H1 (cell line): Measurements from ENCODE around the gene DERL3. TPM values are rescaled to one million over a fixed set of nuclear protein-coding genes. Genes with fewer than 3 reads are reported as not detected.

ENCODE experiments used
- CBX8 ChIP-seq: fragments of 300-800, 300-1000 bp; sonication (generic); IDR thresholded peaks from 2 replicates; pipeline ENCODE4 v1.7.1; 2016; ENCODE audit warnings: low read depth, low read length, borderline replicate concordance
- POU5F1 ChIP-seq: IDR thresholded peaks from 2 replicates; pipeline ENCODE4 v1.6.1; 2011; ENCODE audit warnings: low read depth, mild to moderate bottlenecking, low read length, moderate library complexity
- RAD21 ChIP-seq, 2 experiments: IDR thresholded peaks in 1 of 2; conservative IDR thresholded peaks in 1 of 2; 2 replicates each; pipeline ENCODE4 v1.6.1; 2011; ENCODE audit warnings: low read depth in 2 of 2, low read length in 2 of 2, improper control_type of control experiment in 1 of 2, inconsistent platforms in 1 of 2, mild to moderate bottlenecking in 1 of 2, moderate library complexity in 1 of 2
- RXRA ChIP-seq: IDR thresholded peaks from 2 replicates; pipeline ENCODE4 v1.6.1; 2011; ENCODE audit warnings: low read depth, mild to moderate bottlenecking, low read length, moderate library complexity; ENCODE audit not compliant: insufficient read depth
- SP1 ChIP-seq: IDR thresholded peaks from 2 replicates; pipeline ENCODE4 v1.6.1; 2011; ENCODE audit warnings: low read depth, low read length
- TAF7 ChIP-seq: optimal IDR thresholded peaks from 2 replicates; pipeline ENCODE3; 2011; ENCODE audit warnings: low read depth, mild to moderate bottlenecking, inconsistent platforms, low read length, moderate library complexity, borderline replicate concordance
- polyA plus RNA-seq, 7 experiments: library from polyadenylated mRNA; depleted of rRNA in 3 of 7; stranded (reverse) in 5 of 7; unstranded in 2 of 7; fragments of >200 nt in 5 of 7; fragments of 200-250 nt in 2 of 7; gene quantifications; 1 replicate in 5 of 7; 2 replicates in 1 of 7; 4 replicates in 1 of 7; pipeline versions ENCODE4 v1.2.1 to v1.2.3, GENCODE V29; 2011 to 2013; ENCODE audit warnings: missing spikeins in 2 of 7, mixed read lengths in 2 of 7
- total RNA-seq: library from RNA; stranded (reverse); fragmentation: NEBNext Ultra II Directional; extraction: Animal tissue kit (Norgen Biotek cat#: 25700); gene quantifications from 2 replicates; pipeline ENCODE4 v1.2.1, GENCODE V29; 2021
- TF ChIP-seq, protein P1 (sequence below), 3 experiments: IDR thresholded peaks; 1 replicate in 2 of 3; 2 replicates in 1 of 3; pipeline versions ENCODE4 v1.5.1 to v1.6.1; 2011; ENCODE audit warnings: low read length in 3 of 3, mild to moderate bottlenecking in 3 of 3, inconsistent platforms in 2 of 3, low read depth in 1 of 3, moderate library complexity in 1 of 3; ENCODE audit not compliant: insufficient read depth in 1 of 3; ENCODE audit errors: control extremely low read depth in 1 of 3
- TF ChIP-seq, protein P2 (sequence below): fragments of 300-600 bp; sonication (generic); IDR thresholded peaks from 2 replicates; pipeline ENCODE4 v1.7.1; 2012; ENCODE audit warnings: low read length, moderate library complexity, mild to moderate bottlenecking, inconsistent platforms; ENCODE audit not compliant: insufficient replicate concordance

Gene DERL3
- total and polyA plus RNA-seq, 2 of the 8 experiments (the other 6 are each of a cell fraction or from before 2014, with no cell fraction given), result 8.7 to 19.5 TPM

DNA sequence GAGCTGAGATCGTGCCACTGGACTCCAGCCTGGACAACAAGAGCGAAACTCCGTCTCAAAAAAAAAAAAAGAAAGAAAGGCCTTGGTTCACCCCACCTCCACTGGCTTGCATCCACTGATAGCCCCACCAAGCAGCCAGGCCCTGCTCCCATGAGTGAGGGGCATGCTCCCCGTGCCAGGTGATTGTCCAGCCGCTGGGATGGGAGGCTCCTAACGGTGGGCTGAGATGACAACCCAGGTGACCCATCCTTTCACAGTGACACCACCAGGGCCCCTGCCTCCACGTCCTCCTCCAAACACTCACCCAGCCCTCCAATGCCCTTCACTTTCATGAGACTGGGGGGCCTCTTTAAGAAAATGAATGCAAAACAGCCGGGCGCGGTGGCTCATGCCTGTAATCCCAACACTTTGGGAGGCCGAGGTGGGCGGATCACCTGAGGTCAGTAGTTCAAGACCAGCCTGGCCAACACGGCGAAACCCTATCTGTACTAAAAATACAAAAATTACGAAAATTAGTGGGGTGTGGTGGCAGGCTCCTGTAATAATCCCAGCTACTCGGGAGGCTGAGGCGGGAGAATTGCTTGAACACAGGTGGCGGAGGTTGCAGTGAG, 8.6 kb upstream of the DERL3 start (continued):
- no peak for TF ChIP-seq RXRA
- no peak for TF ChIP-seq TAF7
- no peak for TF ChIP-seq RAD21 (IDR thresholded peaks at IDR 0.05 in 1 of 2, conservative IDR thresholded peaks at IDR 0.05 in 1 of 2; ENCODE audit: low read depth in 2 of 2, low read length in 2 of 2)
- no peak for TF ChIP-seq POU5F1
- TF ChIP-seq, protein P1, sequence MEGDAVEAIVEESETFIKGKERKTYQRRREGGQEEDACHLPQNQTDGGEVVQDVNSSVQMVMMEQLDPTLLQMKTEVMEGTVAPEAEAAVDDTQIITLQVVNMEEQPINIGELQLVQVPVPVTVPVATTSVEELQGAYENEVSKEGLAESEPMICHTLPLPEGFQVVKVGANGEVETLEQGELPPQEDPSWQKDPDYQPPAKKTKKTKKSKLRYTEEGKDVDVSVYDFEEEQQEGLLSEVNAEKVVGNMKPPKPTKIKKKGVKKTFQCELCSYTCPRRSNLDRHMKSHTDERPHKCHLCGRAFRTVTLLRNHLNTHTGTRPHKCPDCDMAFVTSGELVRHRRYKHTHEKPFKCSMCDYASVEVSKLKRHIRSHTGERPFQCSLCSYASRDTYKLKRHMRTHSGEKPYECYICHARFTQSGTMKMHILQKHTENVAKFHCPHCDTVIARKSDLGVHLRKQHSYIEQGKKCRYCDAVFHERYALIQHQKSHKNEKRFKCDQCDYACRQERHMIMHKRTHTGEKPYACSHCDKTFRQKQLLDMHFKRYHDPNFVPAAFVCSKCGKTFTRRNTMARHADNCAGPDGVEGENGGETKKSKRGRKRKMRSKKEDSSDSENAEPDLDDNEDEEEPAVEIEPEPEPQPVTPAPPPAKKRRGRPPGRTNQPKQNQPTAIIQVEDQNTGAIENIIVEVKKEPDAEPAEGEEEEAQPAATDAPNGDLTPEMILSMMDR (IDR thresholded peaks at IDR 0.05; ENCODE audit: control extremely low read depth in 1 of 3, insufficient read depth in 1 of 3, low read depth in 1 of 3, low read length in 3 of 3), result no peak
- TF ChIP-seq CBX8, result no peak
- TF ChIP-seq SP1, result no peak
- TF ChIP-seq, protein P2, sequence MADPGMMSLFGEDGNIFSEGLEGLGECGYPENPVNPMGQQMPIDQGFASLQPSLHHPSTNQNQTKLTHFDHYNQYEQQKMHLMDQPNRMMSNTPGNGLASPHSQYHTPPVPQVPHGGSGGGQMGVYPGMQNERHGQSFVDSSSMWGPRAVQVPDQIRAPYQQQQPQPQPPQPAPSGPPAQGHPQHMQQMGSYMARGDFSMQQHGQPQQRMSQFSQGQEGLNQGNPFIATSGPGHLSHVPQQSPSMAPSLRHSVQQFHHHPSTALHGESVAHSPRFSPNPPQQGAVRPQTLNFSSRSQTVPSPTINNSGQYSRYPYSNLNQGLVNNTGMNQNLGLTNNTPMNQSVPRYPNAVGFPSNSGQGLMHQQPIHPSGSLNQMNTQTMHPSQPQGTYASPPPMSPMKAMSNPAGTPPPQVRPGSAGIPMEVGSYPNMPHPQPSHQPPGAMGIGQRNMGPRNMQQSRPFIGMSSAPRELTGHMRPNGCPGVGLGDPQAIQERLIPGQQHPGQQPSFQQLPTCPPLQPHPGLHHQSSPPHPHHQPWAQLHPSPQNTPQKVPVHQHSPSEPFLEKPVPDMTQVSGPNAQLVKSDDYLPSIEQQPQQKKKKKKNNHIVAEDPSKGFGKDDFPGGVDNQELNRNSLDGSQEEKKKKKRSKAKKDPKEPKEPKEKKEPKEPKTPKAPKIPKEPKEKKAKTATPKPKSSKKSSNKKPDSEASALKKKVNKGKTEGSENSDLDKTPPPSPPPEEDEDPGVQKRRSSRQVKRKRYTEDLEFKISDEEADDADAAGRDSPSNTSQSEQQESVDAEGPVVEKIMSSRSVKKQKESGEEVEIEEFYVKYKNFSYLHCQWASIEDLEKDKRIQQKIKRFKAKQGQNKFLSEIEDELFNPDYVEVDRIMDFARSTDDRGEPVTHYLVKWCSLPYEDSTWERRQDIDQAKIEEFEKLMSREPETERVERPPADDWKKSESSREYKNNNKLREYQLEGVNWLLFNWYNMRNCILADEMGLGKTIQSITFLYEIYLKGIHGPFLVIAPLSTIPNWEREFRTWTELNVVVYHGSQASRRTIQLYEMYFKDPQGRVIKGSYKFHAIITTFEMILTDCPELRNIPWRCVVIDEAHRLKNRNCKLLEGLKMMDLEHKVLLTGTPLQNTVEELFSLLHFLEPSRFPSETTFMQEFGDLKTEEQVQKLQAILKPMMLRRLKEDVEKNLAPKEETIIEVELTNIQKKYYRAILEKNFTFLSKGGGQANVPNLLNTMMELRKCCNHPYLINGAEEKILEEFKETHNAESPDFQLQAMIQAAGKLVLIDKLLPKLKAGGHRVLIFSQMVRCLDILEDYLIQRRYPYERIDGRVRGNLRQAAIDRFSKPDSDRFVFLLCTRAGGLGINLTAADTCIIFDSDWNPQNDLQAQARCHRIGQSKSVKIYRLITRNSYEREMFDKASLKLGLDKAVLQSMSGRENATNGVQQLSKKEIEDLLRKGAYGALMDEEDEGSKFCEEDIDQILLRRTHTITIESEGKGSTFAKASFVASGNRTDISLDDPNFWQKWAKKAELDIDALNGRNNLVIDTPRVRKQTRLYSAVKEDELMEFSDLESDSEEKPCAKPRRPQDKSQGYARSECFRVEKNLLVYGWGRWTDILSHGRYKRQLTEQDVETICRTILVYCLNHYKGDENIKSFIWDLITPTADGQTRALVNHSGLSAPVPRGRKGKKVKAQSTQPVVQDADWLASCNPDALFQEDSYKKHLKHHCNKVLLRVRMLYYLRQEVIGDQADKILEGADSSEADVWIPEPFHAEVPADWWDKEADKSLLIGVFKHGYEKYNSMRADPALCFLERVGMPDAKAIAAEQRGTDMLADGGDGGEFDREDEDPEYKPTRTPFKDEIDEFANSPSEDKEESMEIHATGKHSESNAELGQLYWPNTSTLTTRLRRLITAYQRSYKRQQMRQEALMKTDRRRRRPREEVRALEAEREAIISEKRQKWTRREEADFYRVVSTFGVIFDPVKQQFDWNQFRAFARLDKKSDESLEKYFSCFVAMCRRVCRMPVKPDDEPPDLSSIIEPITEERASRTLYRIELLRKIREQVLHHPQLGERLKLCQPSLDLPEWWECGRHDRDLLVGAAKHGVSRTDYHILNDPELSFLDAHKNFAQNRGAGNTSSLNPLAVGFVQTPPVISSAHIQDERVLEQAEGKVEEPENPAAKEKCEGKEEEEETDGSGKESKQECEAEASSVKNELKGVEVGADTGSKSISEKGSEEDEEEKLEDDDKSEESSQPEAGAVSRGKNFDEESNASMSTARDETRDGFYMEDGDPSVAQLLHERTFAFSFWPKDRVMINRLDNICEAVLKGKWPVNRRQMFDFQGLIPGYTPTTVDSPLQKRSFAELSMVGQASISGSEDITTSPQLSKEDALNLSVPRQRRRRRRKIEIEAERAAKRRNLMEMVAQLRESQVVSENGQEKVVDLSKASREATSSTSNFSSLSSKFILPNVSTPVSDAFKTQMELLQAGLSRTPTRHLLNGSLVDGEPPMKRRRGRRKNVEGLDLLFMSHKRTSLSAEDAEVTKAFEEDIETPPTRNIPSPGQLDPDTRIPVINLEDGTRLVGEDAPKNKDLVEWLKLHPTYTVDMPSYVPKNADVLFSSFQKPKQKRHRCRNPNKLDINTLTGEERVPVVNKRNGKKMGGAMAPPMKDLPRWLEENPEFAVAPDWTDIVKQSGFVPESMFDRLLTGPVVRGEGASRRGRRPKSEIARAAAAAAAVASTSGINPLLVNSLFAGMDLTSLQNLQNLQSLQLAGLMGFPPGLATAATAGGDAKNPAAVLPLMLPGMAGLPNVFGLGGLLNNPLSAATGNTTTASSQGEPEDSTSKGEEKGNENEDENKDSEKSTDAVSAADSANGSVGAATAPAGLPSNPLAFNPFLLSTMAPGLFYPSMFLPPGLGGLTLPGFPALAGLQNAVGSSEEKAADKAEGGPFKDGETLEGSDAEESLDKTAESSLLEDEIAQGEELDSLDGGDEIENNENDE, result no peak
